Peyer's patch (tissue), 4 donors: ENCODE measurements around the gene KCNG1. TPM values are rescaled to one million over a fixed set of nuclear protein-coding genes. Genes with fewer than 3 reads are reported as not detected.
A peak's percentile ranks its signal among the peaks of the same experiment; 100 is the strongest.

Experiments
- DNase-seq, 3 donors: peaks; one replicate each; pipeline ENCODE4 v3.0.0-alpha.2; 2017 to 2019
- H3K27ac ChIP-seq, 4 donors: fragments of 200-600 bp; sonication (generic); one replicate each; pipeline ENCODE4 v1.5.1; 2016 to 2019
- H3K27me3 ChIP-seq, 2 donors: fragments of 200-600 bp; sonication (generic); one replicate each; pipeline ENCODE4 v1.5.1; 2019
- H3K36me3 ChIP-seq, 3 donors: fragments of 200-600 bp; sonication (generic); one replicate each; pipeline ENCODE4 v1.5.1; 2016 to 2019
- H3K4me1 ChIP-seq, 4 donors: fragments of 200-600 bp; sonication (generic); one replicate each; pipeline ENCODE4 v1.5.1; 2016 to 2019
- H3K4me3 ChIP-seq, 4 donors: fragments of 200-600 bp; sonication (generic); 1 replicate in 3 of 4; 2 replicates in 1 of 4; pipeline ENCODE4 v1.5.1; 2016 to 2019; ENCODE audit warnings: mild to moderate bottlenecking in 1 of 4
- H3K9me3 ChIP-seq, 4 donors: fragments of 200-600 bp; sonication (generic); one replicate each; pipeline ENCODE4 v1.5.1; 2016 to 2019; ENCODE audit warnings: mild to moderate bottlenecking in 1 of 4
- CTCF ChIP-seq, 6 experiments: fragments of 450-650 bp in 4 of 6; fragments of 200-600 bp in 2 of 6; sonication (generic) in 1 of 6; IDR thresholded peaks; one replicate each; pipeline ENCODE4 v1.5.1; 2017 to 2019; ENCODE audit warnings: antibody characterized with exemption in 6 of 6, mild to moderate bottlenecking in 3 of 6, moderate library complexity in 1 of 6
- POLR2A ChIP-seq, 2 donors: fragments of 450-650 bp; IDR thresholded peaks; one replicate each; pipeline ENCODE4 v1.5.1; 2017; ENCODE audit warnings: antibody characterized with exemption in 2 of 2, mild to moderate bottlenecking in 2 of 2, moderate library complexity in 2 of 2
- total RNA-seq, 4 donors: library from RNA; depleted of rRNA; stranded (reverse); fragments of >200 nt; gene quantifications; one replicate each; pipeline ENCODE4 v1.1.0, GENCODE V29; 2016

The KCNG1 gene
- total RNA-seq, 4 donors from 2014 or later = 3.7 to 33.9 (median 17.7) TPM; not detected in 1

- H3K27me3 ChIP-seq = no peaks in the 10 kb centered on the region
- no peaks in the 10 kb centered on the region for H3K9me3 ChIP-seq
- H3K27ac ChIP-seq = peak overlapping the region in 2 of 4 donors; percentile 46 to 61
- TF ChIP-seq CTCF (IDR thresholded peaks at IDR 0.05) (no peak), POLR2A (IDR thresholded peaks at IDR 0.05) (no peak)
- peaks cover 0 to 2% (median 0%) of the 10 kb centered on the region in 3 donors for H3K36me3 ChIP-seq
- DNase-seq = peak in 1 of 3 donors; percentile 55
- no peak overlapping the region for H3K4me3 ChIP-seq
- H3K4me1 ChIP-seq = peaks cover 0 to 13% (median 0%) of the 10 kb centered on the region in 4 donors
Measured at GRCh38 chr20:51013577-51014330, 9.2 kb downstream of the KCNG1 start.

GRCh38 chr20:51012357-51012756, 10.6 kb downstream of the KCNG1 start:
- H3K27me3 ChIP-seq = no peaks in the 10 kb centered on the region
- H3K4me3 ChIP-seq = no peak overlapping the region
- H3K4me1 ChIP-seq = peaks cover 0 to 20% (median 0%) of the 10 kb centered on the region in 4 donors
- no peak overlapping the region for H3K27ac ChIP-seq
- H3K36me3 ChIP-seq = peaks cover 0 to 2% (median 0%) of the 10 kb centered on the region in 3 donors
- TF ChIP-seq POLR2A (IDR thresholded peaks at IDR 0.05) = no peak
- TF ChIP-seq CTCF (IDR thresholded peaks at IDR 0.05) = no peak
- no peaks in the 10 kb centered on the region for H3K9me3 ChIP-seq
- DNase-seq = no peak

GRCh38 chr20:51011479-51011878, 11.4 kb downstream of the KCNG1 start:
- H3K36me3 ChIP-seq = peaks cover 0 to 2% (median 0%) of the 10 kb centered on the region in 3 donors
- no peak overlapping the region for H3K27ac ChIP-seq
- peaks cover 0 to 20% (median 0%) of the 10 kb centered on the region in 4 donors for H3K4me1 ChIP-seq
- no peak for DNase-seq
- no peak overlapping the region for H3K4me3 ChIP-seq
- no peaks in the 10 kb centered on the region for H3K27me3 ChIP-seq
- no peaks in the 10 kb centered on the region for H3K9me3 ChIP-seq
- TF ChIP-seq CTCF (IDR thresholded peaks at IDR 0.05) = no peak

- Histone ChIP-seq H3K27ac (no peak overlapping the region), H3K4me3 (no peak overlapping the region), H3K9me3 (no peaks in the 10 kb centered on the region), H3K27me3 (no peaks in the 10 kb centered on the region), H3K36me3 (peaks cover 0 to 2% (median 0%) of the 10 kb centered on the region in 3 donors), H3K4me1 (peaks cover 0 to 20% (median 0%) of the 10 kb centered on the region in 4 donors)
- no peak for DNase-seq
- TF ChIP-seq CTCF (IDR thresholded peaks at IDR 0.05) (no peak), POLR2A (IDR thresholded peaks at IDR 0.05) (no peak)
Measured at GRCh38 chr20:51010932-51011331, 12.0 kb downstream of the KCNG1 start.

GRCh38 chr20:51010043-51010365, 12.9 kb downstream of the KCNG1 start:
- Histone ChIP-seq H3K27ac (no peak overlapping the region), H3K9me3 (no peaks in the 10 kb centered on the region), H3K36me3 (peaks cover 0 to 2% (median 0%) of the 10 kb centered on the region in 3 donors), H3K27me3 (no peaks in the 10 kb centered on the region), H3K4me1 (peaks cover 0 to 20% (median 0%) of the 10 kb centered on the region in 4 donors), H3K4me3 (no peak overlapping the region)
- no peak for DNase-seq
- TF ChIP-seq CTCF (IDR thresholded peaks at IDR 0.05) = no peak
- TF ChIP-seq POLR2A (IDR thresholded peaks at IDR 0.05) = no peak
